ENCODE data around the gene CACNG5. TPM values are rescaled to one million over a fixed set of nuclear protein-coding genes. Genes with fewer than 3 reads are reported as not detected.
A peak's percentile ranks its signal among the peaks of the same experiment; 100 is the strongest.

The CACNG5 gene
- polyA plus RNA-seq, 1 donor from 2014 or later, result not detected

DNA sequence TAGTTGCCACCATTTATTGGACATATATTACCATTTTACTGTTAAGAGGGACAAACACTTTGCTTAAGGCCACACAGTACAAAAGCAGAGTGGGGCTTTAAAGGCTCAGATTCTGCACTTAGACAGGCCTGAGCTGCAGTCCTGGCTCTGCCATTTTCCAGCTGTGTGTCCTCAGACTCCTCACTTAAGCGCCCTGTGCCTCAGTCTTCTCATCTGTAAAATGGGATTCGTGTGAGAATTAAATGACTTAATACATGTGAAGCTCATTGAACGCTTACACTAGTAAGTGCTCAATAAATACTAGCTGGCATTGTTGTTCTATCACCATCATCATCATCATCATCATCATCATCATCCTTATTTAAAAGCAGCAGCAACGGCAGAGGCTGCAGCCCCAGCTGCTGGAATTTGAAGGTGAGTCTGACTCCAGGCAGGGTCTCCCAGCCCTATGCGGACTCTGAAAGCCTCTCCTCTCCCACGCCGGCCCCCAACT lies 445 bp upstream of the CACNG5 start:
- Histone ChIP-seq H4K20me1 (ENCODE audit: insufficient read depth) (no peaks in the 10 kb centered on the region), H3K27ac (ENCODE audit: low read length) (no peak overlapping the region), H3K9me2 (ENCODE audit: insufficient read depth, low read length) (no peaks in the 10 kb centered on the region), H3K27me3 (ENCODE audit: insufficient read depth, low read depth, low read length) (peaks cover 27% of the 10 kb centered on the region), H2AFZ (ENCODE audit: low read depth, low read length) (no peak overlapping the region), H3F3A (ENCODE audit: insufficient read depth, low read length, poor library complexity, severe bottlenecking) (no peaks in the 10 kb centered on the region), H3K4me3 (ENCODE audit: low read length) (peak overlapping the region; percentile 59), H3K9ac (ENCODE audit: low read length) (no peak overlapping the region), H3K36me3 (ENCODE audit: insufficient read depth, low read length) (no peaks in the 10 kb centered on the region), H3K4me2 (ENCODE audit: low read length) (no peak overlapping the region), H3K9me3 (ENCODE audit: low read length) (no peaks in the 10 kb centered on the region), H3K79me2 (replicated peaks; ENCODE audit: insufficient read depth, low read length) (no peaks in the 10 kb centered on the region)
- TF ChIP-seq, protein P1, sequence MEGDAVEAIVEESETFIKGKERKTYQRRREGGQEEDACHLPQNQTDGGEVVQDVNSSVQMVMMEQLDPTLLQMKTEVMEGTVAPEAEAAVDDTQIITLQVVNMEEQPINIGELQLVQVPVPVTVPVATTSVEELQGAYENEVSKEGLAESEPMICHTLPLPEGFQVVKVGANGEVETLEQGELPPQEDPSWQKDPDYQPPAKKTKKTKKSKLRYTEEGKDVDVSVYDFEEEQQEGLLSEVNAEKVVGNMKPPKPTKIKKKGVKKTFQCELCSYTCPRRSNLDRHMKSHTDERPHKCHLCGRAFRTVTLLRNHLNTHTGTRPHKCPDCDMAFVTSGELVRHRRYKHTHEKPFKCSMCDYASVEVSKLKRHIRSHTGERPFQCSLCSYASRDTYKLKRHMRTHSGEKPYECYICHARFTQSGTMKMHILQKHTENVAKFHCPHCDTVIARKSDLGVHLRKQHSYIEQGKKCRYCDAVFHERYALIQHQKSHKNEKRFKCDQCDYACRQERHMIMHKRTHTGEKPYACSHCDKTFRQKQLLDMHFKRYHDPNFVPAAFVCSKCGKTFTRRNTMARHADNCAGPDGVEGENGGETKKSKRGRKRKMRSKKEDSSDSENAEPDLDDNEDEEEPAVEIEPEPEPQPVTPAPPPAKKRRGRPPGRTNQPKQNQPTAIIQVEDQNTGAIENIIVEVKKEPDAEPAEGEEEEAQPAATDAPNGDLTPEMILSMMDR (IDR thresholded peaks at IDR 0.05; ENCODE audit: poor library complexity, severe bottlenecking), result no peak
- TF ChIP-seq POLR2AphosphoS5 (IDR thresholded peaks at IDR 0.05), result no peak
- no peak for TF ChIP-seq EP300 (conservative IDR thresholded peaks at IDR 0.05; ENCODE audit: poor library complexity, severe bottlenecking)
- TF ChIP-seq RAD21 (conservative IDR thresholded peaks at IDR 0.05), result no peak
- TF ChIP-seq TAF1 (IDR thresholded peaks at IDR 0.05; ENCODE audit: low read depth), result no peak
- TF ChIP-seq, protein P2, sequence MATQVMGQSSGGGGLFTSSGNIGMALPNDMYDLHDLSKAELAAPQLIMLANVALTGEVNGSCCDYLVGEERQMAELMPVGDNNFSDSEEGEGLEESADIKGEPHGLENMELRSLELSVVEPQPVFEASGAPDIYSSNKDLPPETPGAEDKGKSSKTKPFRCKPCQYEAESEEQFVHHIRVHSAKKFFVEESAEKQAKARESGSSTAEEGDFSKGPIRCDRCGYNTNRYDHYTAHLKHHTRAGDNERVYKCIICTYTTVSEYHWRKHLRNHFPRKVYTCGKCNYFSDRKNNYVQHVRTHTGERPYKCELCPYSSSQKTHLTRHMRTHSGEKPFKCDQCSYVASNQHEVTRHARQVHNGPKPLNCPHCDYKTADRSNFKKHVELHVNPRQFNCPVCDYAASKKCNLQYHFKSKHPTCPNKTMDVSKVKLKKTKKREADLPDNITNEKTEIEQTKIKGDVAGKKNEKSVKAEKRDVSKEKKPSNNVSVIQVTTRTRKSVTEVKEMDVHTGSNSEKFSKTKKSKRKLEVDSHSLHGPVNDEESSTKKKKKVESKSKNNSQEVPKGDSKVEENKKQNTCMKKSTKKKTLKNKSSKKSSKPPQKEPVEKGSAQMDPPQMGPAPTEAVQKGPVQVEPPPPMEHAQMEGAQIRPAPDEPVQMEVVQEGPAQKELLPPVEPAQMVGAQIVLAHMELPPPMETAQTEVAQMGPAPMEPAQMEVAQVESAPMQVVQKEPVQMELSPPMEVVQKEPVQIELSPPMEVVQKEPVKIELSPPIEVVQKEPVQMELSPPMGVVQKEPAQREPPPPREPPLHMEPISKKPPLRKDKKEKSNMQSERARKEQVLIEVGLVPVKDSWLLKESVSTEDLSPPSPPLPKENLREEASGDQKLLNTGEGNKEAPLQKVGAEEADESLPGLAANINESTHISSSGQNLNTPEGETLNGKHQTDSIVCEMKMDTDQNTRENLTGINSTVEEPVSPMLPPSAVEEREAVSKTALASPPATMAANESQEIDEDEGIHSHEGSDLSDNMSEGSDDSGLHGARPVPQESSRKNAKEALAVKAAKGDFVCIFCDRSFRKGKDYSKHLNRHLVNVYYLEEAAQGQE (IDR thresholded peaks at IDR 0.05; ENCODE audit: borderline replicate concordance), result no peak
- no peak for TF ChIP-seq EZH2 (IDR thresholded peaks at IDR 0.05; ENCODE audit: borderline replicate concordance, insufficient read depth, low read length, poor library complexity, severe bottlenecking)

DNA sequence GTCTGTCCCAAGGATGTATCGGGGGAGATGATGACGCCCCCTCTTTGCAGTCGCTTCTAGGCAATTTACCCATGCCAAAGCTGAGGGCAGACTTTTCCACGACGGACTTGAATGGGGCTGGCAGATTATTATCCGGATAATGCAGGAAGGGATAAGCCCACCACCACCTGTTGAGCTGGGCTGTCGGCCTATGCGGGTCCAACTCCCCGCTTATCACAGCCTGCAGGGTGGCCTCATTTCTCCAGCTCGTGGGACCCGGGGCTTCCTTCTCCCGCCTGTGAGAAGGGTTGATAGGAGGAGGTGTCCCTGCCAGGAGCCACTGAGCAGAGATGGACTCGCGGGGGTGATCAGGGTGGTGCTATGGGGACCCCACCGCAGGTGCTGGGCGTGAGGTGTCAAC lies 559 bp downstream of the CACNG5 start:
- Histone ChIP-seq H3K9me3 (ENCODE audit: low read length) (no peaks in the 10 kb centered on the region), H3K79me2 (replicated peaks; ENCODE audit: insufficient read depth, low read length) (no peaks in the 10 kb centered on the region), H3K36me3 (ENCODE audit: insufficient read depth, low read length) (no peaks in the 10 kb centered on the region), H3K27ac (ENCODE audit: low read length) (no peak overlapping the region), H3K9ac (ENCODE audit: low read length) (no peak overlapping the region), H3F3A (ENCODE audit: insufficient read depth, low read length, poor library complexity, severe bottlenecking) (no peaks in the 10 kb centered on the region), H2AFZ (ENCODE audit: low read depth, low read length) (no peak overlapping the region), H3K27me3 (ENCODE audit: insufficient read depth, low read depth, low read length) (peaks cover 27% of the 10 kb centered on the region), H3K4me2 (ENCODE audit: low read length) (no peak overlapping the region), H3K4me3 (ENCODE audit: low read length) (peak overlapping the region; percentile 59), H4K20me1 (ENCODE audit: insufficient read depth) (no peaks in the 10 kb centered on the region), H3K9me2 (ENCODE audit: insufficient read depth, low read length) (no peaks in the 10 kb centered on the region)
- TF ChIP-seq MXI1 (conservative IDR thresholded peaks at IDR 0.05; ENCODE audit: poor library complexity, severe bottlenecking) (no peak), POLR2AphosphoS5 (IDR thresholded peaks at IDR 0.05) (no peak), EZH2 (IDR thresholded peaks at IDR 0.05; ENCODE audit: borderline replicate concordance, insufficient read depth, low read length, poor library complexity, severe bottlenecking) (no peak), EP300 (conservative IDR thresholded peaks at IDR 0.05; ENCODE audit: poor library complexity, severe bottlenecking) (no peak), TAF1 (IDR thresholded peaks at IDR 0.05; ENCODE audit: low read depth) (no peak), RAD21 (conservative IDR thresholded peaks at IDR 0.05) (no peak), SMC3 (conservative IDR thresholded peaks at IDR 0.05; ENCODE audit: poor library complexity) (no peak)
- TF ChIP-seq, protein P1 (IDR thresholded peaks at IDR 0.05; ENCODE audit: poor library complexity, severe bottlenecking), result no peak
- TF ChIP-seq, protein P2 (IDR thresholded peaks at IDR 0.05; ENCODE audit: borderline replicate concordance), result no peak

Data from neural cell (in vitro differentiated cells).